Stimulated activated CD8-positive, alpha-beta memory T cell treated with anti-CD3 and anti-CD28 coated beads, Interleukin-7, amount 100 ng/mL, for 1 hour (primary cell): ENCODE data around the gene SEMA4D.

Source experiments
- DNase-seq, 2 donors: peaks; one replicate each; pipeline ENCODE4 v3.0.0-alpha.2; 2020; ENCODE audit warnings: low read depth in 2 of 2

Gene SEMA4D

GRCh38 chr9:89528540-89528939 lies 30.6 kb upstream of the SEMA4D start:
- no peak for DNase-seq

- no peak for DNase-seq
Measured at GRCh38 chr9:89528131-89528530, 30.2 kb upstream of the SEMA4D start.

DNA sequence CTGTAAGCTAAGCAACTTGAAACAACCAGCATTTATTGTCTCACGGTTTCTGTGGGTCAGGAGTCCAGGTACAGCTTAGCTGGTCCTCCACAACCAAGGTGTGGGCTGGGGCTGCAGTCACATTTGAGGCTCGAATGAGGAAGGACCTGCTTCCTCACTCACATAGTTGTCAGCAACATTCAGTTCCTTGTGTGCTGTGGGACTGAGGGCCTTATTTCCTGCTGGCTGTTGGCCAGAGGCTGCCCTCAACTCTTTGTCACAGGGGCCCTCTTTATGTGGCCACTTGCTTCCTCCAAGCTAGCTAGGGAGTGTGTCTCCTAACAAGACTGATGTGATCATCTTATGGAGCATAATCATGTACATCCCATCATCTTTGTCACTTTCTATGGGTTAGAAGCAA lies 29.2 kb upstream of the SEMA4D start:
- no peak for DNase-seq

GRCh38 chr9:89526667-89527066 lies 28.8 kb upstream of the SEMA4D start:
- no peak for DNase-seq

- no peak for DNase-seq
Measured at GRCh38 chr9:89525446-89526374, 27.8 kb upstream of the SEMA4D start.

- no peak for DNase-seq
Measured at GRCh38 chr9:89524963-89525362, 27.1 kb upstream of the SEMA4D start.

DNA sequence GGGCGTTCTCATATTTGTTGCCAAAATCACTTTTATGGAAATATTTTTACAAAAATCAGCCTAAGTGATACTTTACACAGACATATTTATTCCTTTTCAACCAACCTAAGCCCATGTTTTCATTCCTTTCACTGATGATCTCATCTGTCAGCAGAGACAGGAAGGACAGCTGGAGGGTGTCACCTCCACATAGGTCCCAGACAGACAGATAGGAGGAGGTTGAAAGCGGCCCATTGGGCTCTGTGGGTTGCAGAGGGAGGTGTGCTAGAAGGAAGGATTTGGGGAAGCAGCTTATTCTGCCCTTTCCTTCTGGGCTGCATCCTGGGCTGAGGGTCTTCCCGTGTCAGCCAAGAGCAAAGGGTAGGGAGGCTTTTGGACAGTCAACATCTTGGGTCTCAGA lies 26.0 kb upstream of the SEMA4D start:
- peak in 1 of 2 donors; percentile 27 for DNase-seq

DNA sequence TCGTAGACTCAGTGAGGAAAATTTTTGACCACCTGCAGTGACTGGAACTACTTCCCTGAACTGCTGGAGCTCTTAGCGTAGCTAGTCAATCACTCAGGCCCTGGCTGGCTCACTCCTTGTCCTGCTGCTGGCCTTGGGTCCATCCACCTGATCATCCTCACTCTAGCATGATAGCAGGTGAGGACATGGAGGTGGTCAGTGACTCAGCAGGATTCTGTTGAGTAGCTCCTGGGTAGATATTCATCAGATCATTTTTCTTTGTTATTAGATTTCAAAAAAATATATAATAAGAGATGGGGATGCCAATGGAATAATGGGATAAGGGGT lies 25.0 kb upstream of the SEMA4D start:
- no peak for DNase-seq

DNA sequence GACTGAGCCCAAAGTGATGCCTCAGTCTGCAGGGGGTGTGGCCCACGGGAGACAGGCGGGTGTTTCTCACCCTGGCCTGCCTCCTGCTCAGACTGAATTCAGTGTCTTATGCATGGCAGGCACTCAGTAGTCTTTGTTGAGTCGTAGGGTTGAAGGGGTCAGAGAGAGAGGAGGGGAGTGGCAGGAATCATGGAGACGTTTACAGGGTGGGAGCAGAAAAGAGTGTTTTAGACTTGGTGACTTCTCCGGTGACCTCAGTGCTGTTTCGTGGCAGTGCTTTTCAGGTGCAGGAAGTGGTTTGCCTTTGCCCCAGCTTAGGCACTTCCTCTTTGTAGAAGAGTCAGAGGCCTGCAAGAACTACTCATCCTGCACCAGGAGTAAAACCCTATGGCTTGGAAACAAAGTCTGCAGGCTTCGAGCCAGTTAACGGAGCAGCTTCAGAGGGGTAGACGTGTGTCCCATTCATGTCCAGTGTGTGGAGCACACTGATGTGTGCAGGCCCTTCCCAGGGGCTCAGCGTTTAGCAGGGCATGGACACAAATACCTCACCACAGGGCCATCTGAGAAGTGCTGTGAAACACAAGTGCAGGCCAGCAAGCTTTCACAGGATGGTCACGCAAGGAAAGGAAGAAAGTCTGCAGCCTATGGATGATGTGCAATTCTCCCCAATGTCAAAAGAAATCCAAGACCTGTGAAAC lies 24.5 kb upstream of the SEMA4D start:
- peak in 1 of 2 donors; percentile 45 for DNase-seq

DNA sequence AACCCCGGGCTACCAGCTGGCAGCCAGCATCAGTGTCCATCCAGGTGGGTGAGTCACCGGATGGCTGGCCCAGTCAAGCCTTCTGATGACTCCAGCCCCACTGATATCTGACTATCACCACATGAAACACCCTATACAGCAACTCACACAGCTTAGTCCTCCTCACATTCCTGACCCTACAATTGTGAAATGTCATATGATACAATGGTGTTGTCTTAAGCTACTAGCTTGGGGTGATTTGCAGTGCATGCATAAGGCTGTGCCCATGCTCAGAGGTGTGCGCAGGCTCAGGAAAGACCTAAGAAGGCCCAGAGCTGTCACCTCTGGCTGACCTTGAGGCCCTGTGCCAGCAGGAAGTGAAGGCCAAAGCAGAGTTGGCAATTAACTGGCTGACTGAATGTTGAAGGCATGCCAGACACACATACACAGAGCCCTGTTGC lies 21.5 kb upstream of the SEMA4D start:
- DNase-seq: no peak

- no peak for DNase-seq
Measured at GRCh38 chr9:89518466-89519365, 20.8 kb upstream of the SEMA4D start.

DNA sequence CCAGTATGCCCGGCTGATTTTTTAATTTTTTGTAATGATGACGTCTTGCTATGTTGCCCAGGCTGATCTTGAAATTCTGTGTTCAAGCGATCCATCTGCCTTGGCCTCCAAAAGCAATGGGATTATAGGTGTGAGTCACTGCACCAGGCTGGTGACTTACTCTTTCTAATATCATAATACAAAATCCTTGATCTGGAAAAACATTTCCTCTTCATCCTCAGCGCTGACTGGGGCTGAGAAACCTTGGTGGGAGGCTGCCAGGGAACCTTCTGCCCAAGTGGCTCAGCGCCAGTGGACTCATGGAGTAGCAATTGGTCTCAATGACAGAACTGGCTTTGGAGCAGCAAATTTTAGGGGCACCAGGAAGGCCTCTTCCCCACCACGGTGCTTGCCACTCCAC lies 17.5 kb upstream of the SEMA4D start:
- DNase-seq: no peak

DNA sequence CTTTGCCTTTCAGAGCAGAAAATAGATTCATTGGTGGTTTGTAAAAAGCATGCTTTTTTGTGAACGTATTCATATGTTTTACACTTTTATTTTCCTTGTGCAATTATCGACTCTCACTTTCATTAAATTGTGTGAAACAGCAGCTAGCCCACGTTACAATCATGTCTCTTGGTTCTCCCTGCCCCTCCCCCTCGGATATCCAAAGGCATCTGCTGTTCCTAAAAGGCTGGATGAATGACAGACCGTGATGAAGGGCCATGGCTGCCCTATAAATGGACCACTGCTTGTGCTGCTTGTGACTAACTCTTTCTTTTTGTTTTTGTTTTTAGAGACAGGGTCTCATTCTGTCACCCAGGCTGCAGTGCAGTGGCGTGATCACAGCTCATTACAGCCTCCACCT lies 17.0 kb upstream of the SEMA4D start:
- no peak for DNase-seq

- no peak for DNase-seq
Measured at GRCh38 chr9:89514337-89514736, 16.4 kb upstream of the SEMA4D start.

DNA sequence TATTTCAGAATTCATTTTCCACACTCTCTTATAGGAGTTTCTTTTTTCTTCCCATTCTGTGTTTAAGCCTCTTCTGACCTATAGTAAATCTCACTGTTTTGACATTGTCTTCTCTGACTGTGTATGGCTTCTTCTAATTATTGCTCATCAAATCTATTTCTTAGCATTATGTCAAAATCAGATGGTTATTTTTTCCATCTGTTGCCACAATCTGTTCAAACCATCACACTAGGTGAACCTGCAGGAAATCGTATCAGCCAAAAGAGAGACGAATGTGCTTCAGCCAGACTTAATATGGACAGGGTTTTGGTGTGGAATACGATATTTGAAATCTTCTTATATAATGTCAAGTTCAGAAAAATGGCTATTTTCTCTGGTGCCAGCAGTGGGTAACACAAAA lies 15.9 kb upstream of the SEMA4D start:
- no peak for DNase-seq

DNA sequence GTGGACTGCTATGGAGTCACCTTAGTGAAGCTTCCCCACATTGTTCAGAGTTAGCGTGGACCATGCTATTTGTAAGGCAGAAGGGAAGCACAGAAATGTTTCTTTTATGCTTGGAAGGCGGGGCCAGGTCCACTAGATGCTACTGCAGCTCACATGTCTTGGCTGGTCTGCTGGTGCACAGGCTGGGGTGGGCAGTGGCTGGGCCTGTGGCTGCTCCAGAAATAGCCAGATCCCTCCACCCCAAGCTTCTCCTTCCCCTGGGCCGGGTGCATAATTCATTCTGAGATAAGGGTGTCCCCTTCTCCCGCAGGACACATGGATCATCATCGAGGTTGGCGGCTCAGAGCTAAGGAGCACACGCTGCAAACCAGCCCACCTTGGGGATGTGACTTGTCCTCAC lies 14.5 kb upstream of the SEMA4D start:
- DNase-seq: no peak

DNA sequence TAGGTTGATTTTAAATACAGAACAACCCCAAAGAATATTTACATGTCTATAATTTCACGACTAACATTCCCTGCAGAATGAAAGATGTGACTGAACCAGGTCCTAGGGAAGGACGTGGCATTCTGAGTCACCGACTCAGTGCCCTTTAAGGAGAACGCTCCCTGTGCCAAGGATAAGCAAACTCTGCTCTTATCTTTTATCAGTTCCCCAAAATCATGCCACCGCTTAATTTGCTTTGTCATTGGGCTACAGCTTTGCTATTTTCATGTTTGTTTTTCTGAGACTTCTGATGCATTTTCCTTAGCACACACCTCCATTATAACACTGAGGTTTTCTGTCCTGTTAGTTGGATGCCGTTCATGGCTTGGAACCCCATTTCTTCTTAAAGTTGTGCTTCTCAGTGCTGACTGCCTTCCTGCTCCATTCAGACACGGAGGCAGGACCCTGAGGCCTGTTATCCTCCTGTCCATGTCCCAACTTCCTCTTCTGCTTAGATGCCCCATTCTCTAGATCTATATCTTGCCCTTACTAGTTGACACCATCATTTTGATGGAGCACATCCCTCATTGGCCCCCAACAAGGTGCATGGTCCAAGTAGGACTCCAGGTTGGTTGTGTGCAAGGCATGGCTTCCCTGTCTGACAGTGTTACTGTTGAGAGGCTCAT lies 11.2 kb upstream of the SEMA4D start:
- DNase-seq: no peak

GRCh38 chr9:89505911-89506310 lies 8.0 kb upstream of the SEMA4D start:
- DNase-seq: no peak

GRCh38 chr9:89505048-89505447 lies 7.1 kb upstream of the SEMA4D start:
- no peak for DNase-seq

DNA sequence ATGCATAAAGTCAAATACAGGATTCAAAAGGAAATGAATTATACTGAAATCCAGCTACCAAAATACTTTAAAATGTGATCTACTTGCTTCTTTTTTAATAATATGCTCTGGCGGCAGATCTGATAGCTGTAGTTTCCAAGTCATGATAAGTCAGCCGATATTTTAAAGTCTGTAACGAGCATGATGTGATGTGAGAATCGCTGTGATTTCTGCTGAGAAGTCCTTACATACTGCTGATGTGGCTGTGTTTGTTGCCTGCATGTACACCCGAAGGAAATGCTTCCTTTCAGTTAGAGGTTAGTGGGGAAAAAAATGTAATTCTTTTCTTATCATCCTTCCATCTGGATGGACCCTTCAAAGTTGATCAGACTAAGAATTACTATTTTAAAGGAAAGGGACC lies 4.8 kb upstream of the SEMA4D start:
- no peak for DNase-seq

- no peak for DNase-seq
Measured at GRCh38 chr9:89502038-89502601, 4.2 kb upstream of the SEMA4D start.
